Measurements from ENCODE around the gene LEMD3.

The LEMD3 gene

GRCh38 chr12:65279369-65280112 lies 110.2 kb downstream of the LEMD3 start:
- no peak for TF ChIP-seq POLR2AphosphoS5 (IDR thresholded peaks at IDR 0.05; ENCODE audit: low read depth, low read length)
- TF ChIP-seq TAF1 (IDR thresholded peaks at IDR 0.05; ENCODE audit: borderline replicate concordance, insufficient read depth, low read length), result no peak
- TF ChIP-seq SIN3A (IDR thresholded peaks at IDR 0.05; ENCODE audit: borderline replicate concordance, insufficient read depth, low read length), result no peak
- TF ChIP-seq, protein P1, sequence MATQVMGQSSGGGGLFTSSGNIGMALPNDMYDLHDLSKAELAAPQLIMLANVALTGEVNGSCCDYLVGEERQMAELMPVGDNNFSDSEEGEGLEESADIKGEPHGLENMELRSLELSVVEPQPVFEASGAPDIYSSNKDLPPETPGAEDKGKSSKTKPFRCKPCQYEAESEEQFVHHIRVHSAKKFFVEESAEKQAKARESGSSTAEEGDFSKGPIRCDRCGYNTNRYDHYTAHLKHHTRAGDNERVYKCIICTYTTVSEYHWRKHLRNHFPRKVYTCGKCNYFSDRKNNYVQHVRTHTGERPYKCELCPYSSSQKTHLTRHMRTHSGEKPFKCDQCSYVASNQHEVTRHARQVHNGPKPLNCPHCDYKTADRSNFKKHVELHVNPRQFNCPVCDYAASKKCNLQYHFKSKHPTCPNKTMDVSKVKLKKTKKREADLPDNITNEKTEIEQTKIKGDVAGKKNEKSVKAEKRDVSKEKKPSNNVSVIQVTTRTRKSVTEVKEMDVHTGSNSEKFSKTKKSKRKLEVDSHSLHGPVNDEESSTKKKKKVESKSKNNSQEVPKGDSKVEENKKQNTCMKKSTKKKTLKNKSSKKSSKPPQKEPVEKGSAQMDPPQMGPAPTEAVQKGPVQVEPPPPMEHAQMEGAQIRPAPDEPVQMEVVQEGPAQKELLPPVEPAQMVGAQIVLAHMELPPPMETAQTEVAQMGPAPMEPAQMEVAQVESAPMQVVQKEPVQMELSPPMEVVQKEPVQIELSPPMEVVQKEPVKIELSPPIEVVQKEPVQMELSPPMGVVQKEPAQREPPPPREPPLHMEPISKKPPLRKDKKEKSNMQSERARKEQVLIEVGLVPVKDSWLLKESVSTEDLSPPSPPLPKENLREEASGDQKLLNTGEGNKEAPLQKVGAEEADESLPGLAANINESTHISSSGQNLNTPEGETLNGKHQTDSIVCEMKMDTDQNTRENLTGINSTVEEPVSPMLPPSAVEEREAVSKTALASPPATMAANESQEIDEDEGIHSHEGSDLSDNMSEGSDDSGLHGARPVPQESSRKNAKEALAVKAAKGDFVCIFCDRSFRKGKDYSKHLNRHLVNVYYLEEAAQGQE (IDR thresholded peaks at IDR 0.05; ENCODE audit: insufficient read depth in 1 of 2, low read depth in 2 of 2, low read length in 2 of 2), result no peak
- TF ChIP-seq FOXP2 (optimal IDR thresholded peaks at IDR 0.05; ENCODE audit: borderline replicate concordance, extremely low read depth, extremely low read length, insufficient read depth), result no peak

DNA sequence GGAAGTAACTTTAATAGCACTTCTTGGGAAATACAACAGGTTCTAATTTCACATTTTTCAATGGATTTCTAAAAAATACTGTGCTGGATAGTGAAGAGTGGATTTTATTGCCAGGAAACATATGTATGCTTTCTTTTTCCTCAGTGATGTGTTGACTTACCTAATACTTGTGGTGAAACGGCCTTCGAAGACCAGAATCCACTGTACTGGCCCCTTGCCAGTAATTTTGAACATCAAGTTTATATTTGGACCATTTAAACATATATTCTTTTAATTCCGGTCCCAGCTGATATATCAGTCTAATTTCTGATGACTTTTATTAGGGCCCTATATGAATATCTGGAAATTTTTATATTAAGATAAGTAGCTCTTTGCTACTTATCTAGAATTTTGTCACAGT lies 110.9 kb downstream of the LEMD3 start:
- TF ChIP-seq TAF1 (IDR thresholded peaks at IDR 0.05; ENCODE audit: borderline replicate concordance, insufficient read depth, low read length), result no peak
- no peak for TF ChIP-seq POLR2AphosphoS5 (IDR thresholded peaks at IDR 0.05; ENCODE audit: low read depth, low read length)
- TF ChIP-seq, protein P1 (IDR thresholded peaks at IDR 0.05; ENCODE audit: insufficient read depth in 1 of 2, low read depth in 2 of 2, low read length in 2 of 2), result no peak
- TF ChIP-seq FOXP2 (optimal IDR thresholded peaks at IDR 0.05; ENCODE audit: borderline replicate concordance, extremely low read depth, extremely low read length, insufficient read depth), result no peak
- TF ChIP-seq SIN3A (IDR thresholded peaks at IDR 0.05; ENCODE audit: borderline replicate concordance, insufficient read depth, low read length), result no peak

- no peak for TF ChIP-seq FOXP2 (optimal IDR thresholded peaks at IDR 0.05; ENCODE audit: borderline replicate concordance, extremely low read depth, extremely low read length, insufficient read depth)
- TF ChIP-seq TAF1 (IDR thresholded peaks at IDR 0.05; ENCODE audit: borderline replicate concordance, insufficient read depth, low read length), result no peak
- no peak for TF ChIP-seq SIN3A (IDR thresholded peaks at IDR 0.05; ENCODE audit: borderline replicate concordance, insufficient read depth, low read length)
- TF ChIP-seq, protein P1 (IDR thresholded peaks at IDR 0.05; ENCODE audit: insufficient read depth in 1 of 2, low read depth in 2 of 2, low read length in 2 of 2), result no peak
- TF ChIP-seq POLR2AphosphoS5 (IDR thresholded peaks at IDR 0.05; ENCODE audit: low read depth, low read length), result no peak
These were observed 113.5 kb downstream of the LEMD3 start for GRCh38 chr12:65282840-65283239.

DNA sequence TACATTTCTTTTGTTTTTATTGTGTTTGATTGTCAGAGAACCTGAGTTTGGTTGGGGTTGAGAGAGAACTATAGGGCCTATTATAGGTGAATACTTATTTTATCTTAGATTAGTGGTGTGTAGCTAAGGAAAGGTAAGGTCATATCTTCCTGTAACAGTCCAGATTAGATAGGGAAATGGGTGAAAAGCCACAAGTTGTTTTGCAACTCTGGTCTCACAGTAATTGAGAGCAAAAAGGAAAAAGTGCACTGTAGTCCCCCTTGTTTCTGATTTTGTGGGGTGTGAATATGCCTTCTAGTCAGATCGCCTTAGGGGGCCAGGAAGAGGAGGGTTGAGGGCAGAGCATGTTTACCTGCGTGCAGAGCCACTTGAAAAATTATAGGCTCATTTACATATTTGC lies 118.0 kb downstream of the LEMD3 start:
- TF ChIP-seq POLR2AphosphoS5 (IDR thresholded peaks at IDR 0.05; ENCODE audit: low read depth, low read length) (no peak), TAF1 (IDR thresholded peaks at IDR 0.05; ENCODE audit: borderline replicate concordance, insufficient read depth, low read length) (no peak), FOXP2 (optimal IDR thresholded peaks at IDR 0.05; ENCODE audit: borderline replicate concordance, extremely low read depth, extremely low read length, insufficient read depth) (no peak), SIN3A (IDR thresholded peaks at IDR 0.05; ENCODE audit: borderline replicate concordance, insufficient read depth, low read length) (no peak)
- TF ChIP-seq, protein P1 (IDR thresholded peaks at IDR 0.05; ENCODE audit: insufficient read depth in 1 of 2, low read depth in 2 of 2, low read length in 2 of 2), result no peak
